GM12878 (cell line): Measurements from ENCODE around the gene BNIP2. TPM values are rescaled to one million over a fixed set of nuclear protein-coding genes. Genes with fewer than 3 reads are reported as not detected.
A peak's percentile ranks its signal among the peaks of the same experiment; 100 is the strongest.

Experiments used
- ATAC-seq: fragments of 200-7000 bp; cut with Tn5 transposase; 3 replicates; pipeline ENCODE4 v1.9.1; 2020; ENCODE audit warnings: mild to moderate bottlenecking, moderate library complexity
- BruUV-seq: library from RNA; stranded (reverse); fragments of 400-500 nt; replicated peaks from 2 replicates; lab custom pipeline; 2021; lab: Mats Ljungman, UMichigan
- CTCF ChIA-PET: fragments of 300-600 bp; sonication (Branson Sonifier 250); formaldehyde crosslinking; extraction: SDS; loops from one replicate; lab custom pipeline; 2021; ENCODE audit warnings: inconsistent platforms; lab: Yijun Ruan, JAX
- POLR2A ChIA-PET: fragments of 350-600 bp; formaldehyde crosslinking; extraction: SDS; loops from one replicate; lab custom pipeline; 2021; ENCODE audit warnings: inconsistent platforms; lab: Charles Lee
- RAD21 ChIA-PET: fragments of 300-600 bp; sonication (Branson Sonifier 250); formaldehyde crosslinking; loops from one replicate; lab custom pipeline; 2023; ENCODE audit warnings: antibody characterized with exemption; ENCODE audit not compliant: unreplicated experiment; lab: Charles Lee
- SMC1A ChIA-PET: fragments of 300-600 bp; sonication (Branson Sonifier 250); formaldehyde crosslinking; loops from one replicate; lab custom pipeline; 2023; ENCODE audit not compliant: unreplicated experiment, uncharacterized antibody; lab: Charles Lee
- DNase-seq: peaks from one replicate; pipeline ENCODE4 v3.0.0-alpha.2; 2011; ENCODE audit warnings: low read depth, low spot score
- FAIRE-seq: peaks from 3 replicates; lab custom pipeline; 2011; peaks lifted over from hg19 to GRCh38; lab: Jason Lieb, UNC
- H2AFZ ChIP-seq: 2 replicates; pipeline ENCODE4 v1.6.0; 2011; ENCODE audit warnings: low read depth, low read length, control low read depth; ENCODE audit not compliant: control insufficient read depth
- H3K27ac ChIP-seq: 2 replicates; pipeline ENCODE4 v1.5.1; 2011; ENCODE audit warnings: control low read depth; ENCODE audit not compliant: control insufficient read depth, insufficient read depth
- H3K27me3 ChIP-seq, 2 experiments: replicated peaks in 1 of 2; 2 replicates each; pipeline versions ENCODE4 v1.6.0 to v1.6.1; 2011; ENCODE audit warnings: low read length in 1 of 2; ENCODE audit not compliant: control insufficient read depth in 2 of 2, insufficient read depth in 2 of 2
- H3K36me3 ChIP-seq, 2 experiments: 2 replicates each; pipeline ENCODE4 v1.5.1; 2011; ENCODE audit warnings: low read length in 1 of 2; ENCODE audit not compliant: control insufficient read depth in 2 of 2, insufficient read depth in 2 of 2
- H3K4me1 ChIP-seq: 2 replicates; pipeline ENCODE4 v1.6.1; 2011; ENCODE audit warnings: mild to moderate bottlenecking, low read length, moderate library complexity, mixed read lengths; ENCODE audit not compliant: control insufficient read depth, insufficient read depth
- H3K4me2 ChIP-seq: 2 replicates; pipeline ENCODE4 v1.6.0; 2011; ENCODE audit warnings: control low read depth; ENCODE audit not compliant: control insufficient read depth, insufficient read depth
- H3K4me3 ChIP-seq: fragments of 200-600 bp; sonication (generic); 2 replicates; pipeline ENCODE4 v1.5.1; 2016
- H3K79me2 ChIP-seq: 2 replicates; pipeline ENCODE4 v1.6.0; 2011; ENCODE audit warnings: low read length; ENCODE audit not compliant: control insufficient read depth, insufficient read depth
- H3K9ac ChIP-seq: 2 replicates; pipeline ENCODE4 v1.8.0; 2011; ENCODE audit warnings: low read length, control low read depth, mixed read lengths; ENCODE audit not compliant: control insufficient read depth, insufficient read depth
- H3K9me3 ChIP-seq: replicated peaks from 3 replicates; pipeline ENCODE4 v1.5.1; 2011; ENCODE audit warnings: mild to moderate bottlenecking, low read length; ENCODE audit not compliant: control insufficient read depth, insufficient read depth
- H4K20me1 ChIP-seq: 2 replicates; pipeline ENCODE4 v1.6.0; 2011; ENCODE audit not compliant: control insufficient read depth, insufficient read depth
- EGR1 ChIP-seq, 2 experiments: IDR thresholded peaks; 1 replicate in 1 of 2; 2 replicates in 1 of 2; pipeline ENCODE4 v1.6.1; 2011 to 2012; ENCODE audit warnings: low read depth in 2 of 2, low read length in 2 of 2, borderline replicate concordance in 1 of 2, mild to moderate bottlenecking in 1 of 2, moderate library complexity in 1 of 2
- IKZF2 ChIP-seq, 2 experiments: fragments of 450-650 bp; IDR thresholded peaks; 2 replicates each; pipeline ENCODE4 v1.6.1; 2017; ENCODE audit warnings: mild to moderate bottlenecking in 2 of 2, moderate library complexity in 2 of 2
- YY1 ChIP-seq: IDR thresholded peaks from 2 replicates; pipeline ENCODE4 v1.6.1; 2011; ENCODE audit warnings: low read depth, mild to moderate bottlenecking, low read length
- ZSCAN29 ChIP-seq: fragments of 450-650 bp; IDR thresholded peaks from 2 replicates; pipeline ENCODE4 v1.6.1; 2017; ENCODE audit warnings: mild to moderate bottlenecking, moderate library complexity
- WGBS: methylation state at CpG from one replicate; pipeline ENCODE4 v1.1.6; 2016; ENCODE audit warnings: low lambda C conversion rate; ENCODE audit not compliant: insufficient replicate concordance, insufficient coverage; ENCODE audit errors: missing lambda C conversion rate; 5-methylcytosine and 5-hydroxymethylcytosine counted together
- in situ Hi-C: fragments of 300-500 bp; cut with MboI; formaldehyde crosslinking; loops from 9 replicates; pipeline ENCODE4 v1.14.3; 2018; ENCODE audit warnings: mixed read lengths
- intact Hi-C: fragments of 100-400 bp; cut with micrococcal nuclease; formaldehyde crosslinking; loops from one replicate; pipeline ENCODE4 v1.14.2; 2022; ENCODE audit not compliant: unreplicated experiment
- polyA plus RNA-seq, 11 experiments: library from polyadenylated mRNA; depleted of rRNA in 4 of 11; unstranded in 6 of 11; stranded (reverse) in 5 of 11; fragments of >200 nt; fragmentation: Nextera tagmentation in 4 of 11; fragmentation: Illumina TruSeq in 1 of 11; extraction: Ambion mirVana in 4 of 11; extraction: Trizol in 1 of 11; gene quantifications; 1 replicate in 1 of 11; 2 replicates in 10 of 11; pipeline versions ENCODE4 v1.2.1 to v1.2.3, GENCODE V29; 2011 to 2016; ENCODE audit warnings: inconsistent platforms in 2 of 11, missing spikeins in 2 of 11, low read depth in 1 of 11
- total RNA-seq, 4 experiments: library from RNA; depleted of rRNA in 3 of 4; stranded (reverse); fragments of >200 nt in 3 of 4; fragmentation: Illumina TruSeq in 1 of 4; extraction: Trizol in 1 of 4; gene quantifications; 2 replicates each; pipeline versions ENCODE4 v1.2.1 to v1.2.3, GENCODE V29; 2013 to 2021
- TF ChIP-seq, protein P1 (sequence below): fragments of 450-650 bp; IDR thresholded peaks from 2 replicates; pipeline ENCODE4 v1.6.1; 2016; ENCODE audit warnings: mild to moderate bottlenecking
- TF ChIP-seq, protein P2 (sequence below): IDR thresholded peaks from 2 replicates; pipeline ENCODE4 v1.6.1; 2012; ENCODE audit warnings: improper control_type of control experiment, low read depth, low read length; ENCODE audit not compliant: insufficient replicate concordance
- TF ChIP-seq, protein P3 (sequence below): IDR thresholded peaks from 2 replicates; pipeline ENCODE4 v1.6.1; 2012; ENCODE audit warnings: mild to moderate bottlenecking, low read depth, low read length

The BNIP2 gene
- total and polyA plus RNA-seq, 10 of the 15 experiments (the other 5 are each of a cell fraction or from before 2014, with no cell fraction given) = 29.9 to 122 (median 67.7) TPM

DNA sequence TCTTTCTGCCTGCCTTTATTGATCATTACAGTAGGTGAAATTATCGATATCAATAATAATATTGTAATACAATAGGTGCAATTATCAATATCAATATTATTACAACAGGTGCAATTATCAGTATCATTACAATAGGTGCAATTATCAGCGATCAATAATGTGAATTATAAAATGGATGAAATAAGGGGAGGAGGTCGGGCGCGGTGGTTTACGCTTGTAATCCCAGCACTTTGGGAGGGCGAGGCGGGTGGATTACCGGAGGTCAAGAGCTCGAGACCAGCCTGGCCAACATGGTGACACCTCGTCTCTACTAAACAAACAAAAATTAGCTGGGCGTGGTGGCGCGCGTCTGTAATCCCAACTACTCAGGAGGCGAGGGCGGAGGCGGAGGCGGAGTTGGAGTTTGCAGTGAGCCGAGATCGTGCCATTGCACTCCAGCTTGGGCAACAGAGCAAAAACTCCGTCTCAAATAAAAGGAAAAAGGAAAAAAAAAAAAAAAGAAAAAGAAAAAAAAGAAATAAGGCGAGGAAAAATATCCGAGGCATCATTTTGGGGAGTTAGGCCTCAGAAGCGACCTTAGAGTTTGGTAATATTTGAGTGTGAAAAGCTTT lies 611 bp upstream of the BNIP2 start:
- TSS peak; percentile 75 for BruUV-seq
- Histone ChIP-seq H3K79me2 (peaks cover 44% of the 10 kb centered on the region), H3K9ac (peak overlapping the region; percentile 70; the same call in 1 of the 2 replicates), H4K20me1 (no peaks in the 10 kb centered on the region), H3K4me2 (peak overlapping the region; percentile 72), H3K27ac (peak overlapping the region; percentile 67; the same call in 1 of the 2 replicates), H3K4me3 (peak overlapping the region; percentile 75), H3K4me1 (peaks cover 9% of the 10 kb centered on the region)
- intact Hi-C loops = loop anchor here (5.0 to 10.0 kb wide), 3 partner anchors 495 to 708 kb away; partner anchors contain the start of gene ANXA2
- ChIA-PET POLR2A (interaction anchor here (0.5 kb wide), 2 partner anchors 451 to 712 kb away, joined by 5 to 6 read pairs; no protein-coding TSS in a partner anchor), CTCF (interaction anchor here (0.7 to 4.8 kb wide), 10 partner anchors 34 to 704 kb away, joined by 3 to 44 read pairs (median 10); no protein-coding TSS in a partner anchor)
- under 1% methylated on average over 25 of the region's 25 CpGs for WGBS
- FAIRE-seq (no peak), ATAC-seq (peak; percentile 39)
- TF ChIP-seq, protein P1, sequence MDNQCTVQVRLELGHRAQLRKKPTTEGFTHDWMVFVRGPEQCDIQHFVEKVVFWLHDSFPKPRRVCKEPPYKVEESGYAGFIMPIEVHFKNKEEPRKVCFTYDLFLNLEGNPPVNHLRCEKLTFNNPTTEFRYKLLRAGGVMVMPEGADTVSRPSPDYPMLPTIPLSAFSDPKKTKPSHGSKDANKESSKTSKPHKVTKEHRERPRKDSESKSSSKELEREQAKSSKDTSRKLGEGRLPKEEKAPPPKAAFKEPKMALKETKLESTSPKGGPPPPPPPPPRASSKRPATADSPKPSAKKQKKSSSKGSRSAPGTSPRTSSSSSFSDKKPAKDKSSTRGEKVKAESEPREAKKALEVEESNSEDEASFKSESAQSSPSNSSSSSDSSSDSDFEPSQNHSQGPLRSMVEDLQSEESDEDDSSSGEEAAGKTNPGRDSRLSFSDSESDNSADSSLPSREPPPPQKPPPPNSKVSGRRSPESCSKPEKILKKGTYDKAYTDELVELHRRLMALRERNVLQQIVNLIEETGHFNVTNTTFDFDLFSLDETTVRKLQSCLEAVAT = peak; percentile 51; the same call in 1 of the 2 replicates
- peak in 1 of 2 experiments; percentile 43; a peak in 1 of 3 replicates for TF ChIP-seq EGR1 (IDR thresholded peaks at IDR 0.05; ENCODE audit: borderline replicate concordance in 1 of 2, low read depth in 2 of 2, low read length in 2 of 2)
- peak; percentile 24; the same call in 1 of the 2 replicates for TF ChIP-seq YY1
- TF ChIP-seq ZSCAN29 = no peak
- TF ChIP-seq, protein P2, sequence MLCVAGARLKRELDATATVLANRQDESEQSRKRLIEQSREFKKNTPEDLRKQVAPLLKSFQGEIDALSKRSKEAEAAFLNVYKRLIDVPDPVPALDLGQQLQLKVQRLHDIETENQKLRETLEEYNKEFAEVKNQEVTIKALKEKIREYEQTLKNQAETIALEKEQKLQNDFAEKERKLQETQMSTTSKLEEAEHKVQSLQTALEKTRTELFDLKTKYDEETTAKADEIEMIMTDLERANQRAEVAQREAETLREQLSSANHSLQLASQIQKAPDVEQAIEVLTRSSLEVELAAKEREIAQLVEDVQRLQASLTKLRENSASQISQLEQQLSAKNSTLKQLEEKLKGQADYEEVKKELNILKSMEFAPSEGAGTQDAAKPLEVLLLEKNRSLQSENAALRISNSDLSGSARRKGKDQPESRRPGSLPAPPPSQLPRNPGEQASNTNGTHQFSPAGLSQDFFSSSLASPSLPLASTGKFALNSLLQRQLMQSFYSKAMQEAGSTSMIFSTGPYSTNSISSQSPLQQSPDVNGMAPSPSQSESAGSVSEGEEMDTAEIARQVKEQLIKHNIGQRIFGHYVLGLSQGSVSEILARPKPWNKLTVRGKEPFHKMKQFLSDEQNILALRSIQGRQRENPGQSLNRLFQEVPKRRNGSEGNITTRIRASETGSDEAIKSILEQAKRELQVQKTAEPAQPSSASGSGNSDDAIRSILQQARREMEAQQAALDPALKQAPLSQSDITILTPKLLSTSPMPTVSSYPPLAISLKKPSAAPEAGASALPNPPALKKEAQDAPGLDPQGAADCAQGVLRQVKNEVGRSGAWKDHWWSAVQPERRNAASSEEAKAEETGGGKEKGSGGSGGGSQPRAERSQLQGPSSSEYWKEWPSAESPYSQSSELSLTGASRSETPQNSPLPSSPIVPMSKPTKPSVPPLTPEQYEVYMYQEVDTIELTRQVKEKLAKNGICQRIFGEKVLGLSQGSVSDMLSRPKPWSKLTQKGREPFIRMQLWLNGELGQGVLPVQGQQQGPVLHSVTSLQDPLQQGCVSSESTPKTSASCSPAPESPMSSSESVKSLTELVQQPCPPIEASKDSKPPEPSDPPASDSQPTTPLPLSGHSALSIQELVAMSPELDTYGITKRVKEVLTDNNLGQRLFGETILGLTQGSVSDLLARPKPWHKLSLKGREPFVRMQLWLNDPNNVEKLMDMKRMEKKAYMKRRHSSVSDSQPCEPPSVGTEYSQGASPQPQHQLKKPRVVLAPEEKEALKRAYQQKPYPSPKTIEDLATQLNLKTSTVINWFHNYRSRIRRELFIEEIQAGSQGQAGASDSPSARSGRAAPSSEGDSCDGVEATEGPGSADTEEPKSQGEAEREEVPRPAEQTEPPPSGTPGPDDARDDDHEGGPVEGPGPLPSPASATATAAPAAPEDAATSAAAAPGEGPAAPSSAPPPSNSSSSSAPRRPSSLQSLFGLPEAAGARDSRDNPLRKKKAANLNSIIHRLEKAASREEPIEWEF = peak; percentile 96
- TF ChIP-seq IKZF2 (IDR thresholded peaks at IDR 0.05) = 0 out of 4 replicates have a peak, but pooled peaks of 1 of the 2 experiments have one; percentile 12
- TF ChIP-seq, protein P3, sequence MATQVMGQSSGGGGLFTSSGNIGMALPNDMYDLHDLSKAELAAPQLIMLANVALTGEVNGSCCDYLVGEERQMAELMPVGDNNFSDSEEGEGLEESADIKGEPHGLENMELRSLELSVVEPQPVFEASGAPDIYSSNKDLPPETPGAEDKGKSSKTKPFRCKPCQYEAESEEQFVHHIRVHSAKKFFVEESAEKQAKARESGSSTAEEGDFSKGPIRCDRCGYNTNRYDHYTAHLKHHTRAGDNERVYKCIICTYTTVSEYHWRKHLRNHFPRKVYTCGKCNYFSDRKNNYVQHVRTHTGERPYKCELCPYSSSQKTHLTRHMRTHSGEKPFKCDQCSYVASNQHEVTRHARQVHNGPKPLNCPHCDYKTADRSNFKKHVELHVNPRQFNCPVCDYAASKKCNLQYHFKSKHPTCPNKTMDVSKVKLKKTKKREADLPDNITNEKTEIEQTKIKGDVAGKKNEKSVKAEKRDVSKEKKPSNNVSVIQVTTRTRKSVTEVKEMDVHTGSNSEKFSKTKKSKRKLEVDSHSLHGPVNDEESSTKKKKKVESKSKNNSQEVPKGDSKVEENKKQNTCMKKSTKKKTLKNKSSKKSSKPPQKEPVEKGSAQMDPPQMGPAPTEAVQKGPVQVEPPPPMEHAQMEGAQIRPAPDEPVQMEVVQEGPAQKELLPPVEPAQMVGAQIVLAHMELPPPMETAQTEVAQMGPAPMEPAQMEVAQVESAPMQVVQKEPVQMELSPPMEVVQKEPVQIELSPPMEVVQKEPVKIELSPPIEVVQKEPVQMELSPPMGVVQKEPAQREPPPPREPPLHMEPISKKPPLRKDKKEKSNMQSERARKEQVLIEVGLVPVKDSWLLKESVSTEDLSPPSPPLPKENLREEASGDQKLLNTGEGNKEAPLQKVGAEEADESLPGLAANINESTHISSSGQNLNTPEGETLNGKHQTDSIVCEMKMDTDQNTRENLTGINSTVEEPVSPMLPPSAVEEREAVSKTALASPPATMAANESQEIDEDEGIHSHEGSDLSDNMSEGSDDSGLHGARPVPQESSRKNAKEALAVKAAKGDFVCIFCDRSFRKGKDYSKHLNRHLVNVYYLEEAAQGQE = no peak
- TF ChIP-seq, all 136 proteins: peak for 5
- in situ Hi-C loops = no loop called here
- SMC1A ChIA-PET = interaction anchor here (0.6 to 2.1 kb wide), 2 partner anchors 157 to 581 kb away, joined by 3 to 6 read pairs; no protein-coding TSS in a partner anchor
- DNase-seq = no peak
- peak overlapping the region; percentile 69 for H2AFZ ChIP-seq
- no peaks in the 10 kb centered on the region for H3K27me3 ChIP-seq
- RAD21 ChIA-PET = interaction anchor here (2.7 kb wide), 1 partner anchor 157 kb away, joined by 10 read pairs; no protein-coding TSS in a partner anchor
- H3K9me3 ChIP-seq = no peaks in the 10 kb centered on the region
- H3K36me3 ChIP-seq = no peaks in the 10 kb centered on the region
